Kidney epithelial cell (primary cell): ENCODE measurements around the gene MROH8. TPM values are rescaled to one million over a fixed set of nuclear protein-coding genes. Genes with fewer than 3 reads are reported as not detected.

Experiments used
- DNase-seq: peaks from one replicate; pipeline ENCODE4 v3.0.0-alpha.2; 2010; ENCODE audit warnings: low read depth
- H3K27me3 ChIP-seq: 2 replicates; pipeline ENCODE4 v1.6.0; 2011; ENCODE audit warnings: low read length; ENCODE audit not compliant: control insufficient read depth, insufficient read depth
- H3K36me3 ChIP-seq: 2 replicates; pipeline ENCODE4 v1.5.1; 2011; ENCODE audit warnings: low read length; ENCODE audit not compliant: control insufficient read depth, insufficient read depth
- H3K4me3 ChIP-seq: 2 replicates; pipeline ENCODE4 v1.5.1; 2011; ENCODE audit warnings: low read depth, mild to moderate bottlenecking, control low read depth, low read length
- total RNA-seq: library from RNA; depleted of rRNA; stranded (reverse); fragments of >200 nt; gene quantifications from 2 replicates; pipeline ENCODE4 v1.2.3, GENCODE V29; 2015
- TF ChIP-seq, protein P1 (sequence below): IDR thresholded peaks from 2 replicates; pipeline ENCODE4 v1.5.1; 2011; ENCODE audit warnings: mild to moderate bottlenecking, moderate library complexity, low read length, control low read depth, inconsistent platforms; ENCODE audit not compliant: insufficient read depth, poor library complexity, severe bottlenecking

The MROH8 gene
- total RNA-seq, 1 donor from 2014 or later = 0.13 TPM

DNA sequence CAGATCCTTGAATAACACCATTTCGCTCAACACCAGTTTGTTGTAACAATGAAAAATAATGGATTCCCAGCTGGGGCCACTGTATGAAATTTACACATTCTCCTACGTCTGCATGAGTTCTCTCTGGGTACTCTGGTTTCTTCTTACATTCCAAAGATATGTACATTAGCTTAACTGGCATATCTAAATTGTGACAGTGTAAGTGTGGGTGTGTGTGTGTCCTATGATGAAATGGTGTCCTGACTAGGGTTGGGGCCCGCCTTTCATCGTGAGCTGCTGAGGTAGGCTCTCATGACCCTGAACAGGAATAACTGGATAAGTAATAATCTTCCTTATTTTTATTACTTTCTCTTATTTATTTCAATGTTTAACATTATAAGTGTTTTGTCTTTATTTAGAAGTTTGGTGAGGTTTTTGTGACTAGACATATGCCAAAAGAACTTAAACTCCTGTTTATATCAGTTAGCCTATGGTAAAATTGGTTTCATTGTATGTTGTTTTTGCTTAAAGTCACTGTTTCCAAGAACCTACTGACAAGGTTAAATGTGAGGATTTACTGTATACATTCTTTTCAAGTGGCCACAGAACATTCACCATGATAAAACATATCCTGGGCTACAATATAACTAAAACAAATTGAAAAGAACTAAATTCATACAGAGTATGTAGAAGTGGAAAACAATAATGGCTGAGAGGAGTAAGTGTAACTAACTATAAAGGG lies 126.0 kb downstream of the MROH8 start:
- TF ChIP-seq, protein P1, sequence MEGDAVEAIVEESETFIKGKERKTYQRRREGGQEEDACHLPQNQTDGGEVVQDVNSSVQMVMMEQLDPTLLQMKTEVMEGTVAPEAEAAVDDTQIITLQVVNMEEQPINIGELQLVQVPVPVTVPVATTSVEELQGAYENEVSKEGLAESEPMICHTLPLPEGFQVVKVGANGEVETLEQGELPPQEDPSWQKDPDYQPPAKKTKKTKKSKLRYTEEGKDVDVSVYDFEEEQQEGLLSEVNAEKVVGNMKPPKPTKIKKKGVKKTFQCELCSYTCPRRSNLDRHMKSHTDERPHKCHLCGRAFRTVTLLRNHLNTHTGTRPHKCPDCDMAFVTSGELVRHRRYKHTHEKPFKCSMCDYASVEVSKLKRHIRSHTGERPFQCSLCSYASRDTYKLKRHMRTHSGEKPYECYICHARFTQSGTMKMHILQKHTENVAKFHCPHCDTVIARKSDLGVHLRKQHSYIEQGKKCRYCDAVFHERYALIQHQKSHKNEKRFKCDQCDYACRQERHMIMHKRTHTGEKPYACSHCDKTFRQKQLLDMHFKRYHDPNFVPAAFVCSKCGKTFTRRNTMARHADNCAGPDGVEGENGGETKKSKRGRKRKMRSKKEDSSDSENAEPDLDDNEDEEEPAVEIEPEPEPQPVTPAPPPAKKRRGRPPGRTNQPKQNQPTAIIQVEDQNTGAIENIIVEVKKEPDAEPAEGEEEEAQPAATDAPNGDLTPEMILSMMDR = no peak
- DNase-seq = no peak
- Histone ChIP-seq H3K36me3 (no peaks in the 10 kb centered on the region), H3K27me3 (no peaks in the 10 kb centered on the region), H3K4me3 (no peak overlapping the region)

Other genes with a start within 250 kb of the MROH8 start
- gene SAMHD1, start 227.8 kb downstream of the MROH8 start, total RNA-seq = 16.9 and 21.2 TPM in 2 replicates
- gene RBL1, start 83.6 kb downstream of the MROH8 start, total RNA-seq = 5.6 and 8.7 TPM in 2 replicates
- gene RPN2, start 218 bp downstream of the MROH8 start, total RNA-seq = 234 and 237 TPM in 2 replicates
- gene GHRH, start 82.3 kb upstream of the MROH8 start, total RNA-seq = not detected in 2 replicates
- 39.2 and 56.8 TPM in 2 replicates for gene MANBAL, start 110.1 kb upstream of the MROH8 start, total RNA-seq
- 49.7 and 60.5 TPM in 2 replicates for gene SRC, start 166.6 kb upstream of the MROH8 start, total RNA-seq